H9 (cell line): ENCODE data around the gene MRC2. TPM values are rescaled to one million over a fixed set of nuclear protein-coding genes. Genes with fewer than 3 reads are reported as not detected.

Source experiments
- DNase-seq: peaks from one replicate; pipeline ENCODE4 v3.0.0-alpha.2; 2017
- H2AFZ ChIP-seq: one replicate; pipeline ENCODE4 v1.6.1; 2013; ENCODE audit warnings: mild to moderate bottlenecking, low read length, control low read depth, moderate library complexity
- H2AK5ac ChIP-seq: 2 replicates; pipeline ENCODE4 v1.6.1; 2013; ENCODE audit warnings: low read length, control low read depth, mixed read lengths; ENCODE audit not compliant: insufficient read length
- H2BK120ac ChIP-seq: one replicate; pipeline ENCODE4 v1.6.1; 2013; ENCODE audit warnings: low read depth, mild to moderate bottlenecking, low read length, control low read depth, inconsistent platforms; ENCODE audit not compliant: poor library complexity, severe bottlenecking
- H2BK12ac ChIP-seq: 2 replicates; pipeline ENCODE4 v1.6.1; 2013; ENCODE audit warnings: low read length, control low read depth, mixed read lengths, low read depth; ENCODE audit not compliant: insufficient read length
- H2BK15ac ChIP-seq: 2 replicates; pipeline ENCODE4 v1.6.1; 2013; ENCODE audit warnings: low read depth, low read length, control low read depth
- H2BK20ac ChIP-seq: one replicate; pipeline ENCODE4 v1.6.1; 2013; ENCODE audit warnings: low read depth, mild to moderate bottlenecking, low read length, control low read depth, inconsistent platforms; ENCODE audit not compliant: poor library complexity, severe bottlenecking
- H2BK5ac ChIP-seq: 2 replicates; pipeline ENCODE4 v1.6.1; 2013; ENCODE audit warnings: low read length, control low read depth, mixed read lengths; ENCODE audit not compliant: insufficient read length
- H3K14ac ChIP-seq: 2 replicates; pipeline ENCODE4 v1.6.1; 2013; ENCODE audit warnings: low read length, control low read depth; ENCODE audit not compliant: insufficient read depth
- H3K18ac ChIP-seq: 2 replicates; pipeline ENCODE4 v1.6.1; 2013; ENCODE audit warnings: low read depth, mild to moderate bottlenecking, mixed read lengths, low read length, control low read depth; ENCODE audit not compliant: insufficient read length
- H3K23ac ChIP-seq: 2 replicates; pipeline ENCODE4 v1.6.1; 2013; ENCODE audit warnings: low read length, control low read depth, mixed read lengths, low read depth; ENCODE audit not compliant: insufficient read length
- H3K23me2 ChIP-seq: 2 replicates; pipeline ENCODE4 v1.6.1; 2013; ENCODE audit warnings: low read depth, mild to moderate bottlenecking, mixed read lengths, low read length, control low read depth; ENCODE audit not compliant: insufficient read length, poor library complexity, severe bottlenecking
- H3K27ac ChIP-seq: 2 replicates; pipeline ENCODE4 v1.5.1; 2013; ENCODE audit warnings: low read length, control low read depth, mixed read lengths, low read depth; ENCODE audit not compliant: insufficient read length
- H3K27me3 ChIP-seq: 2 replicates; pipeline ENCODE4 v1.6.1; 2013; ENCODE audit warnings: low read length, control low read depth, inconsistent platforms; ENCODE audit not compliant: insufficient read depth
- H3K4ac ChIP-seq: 2 replicates; pipeline ENCODE4 v1.6.1; 2013; ENCODE audit warnings: low read depth, mild to moderate bottlenecking, control low read depth, inconsistent platforms, low read length, moderate library complexity
- H3K4me1 ChIP-seq: 2 replicates; pipeline ENCODE4 v1.6.1; 2013; ENCODE audit warnings: low read length, control low read depth, inconsistent platforms; ENCODE audit not compliant: insufficient read depth
- H3K4me2 ChIP-seq: 2 replicates; pipeline ENCODE4 v1.6.1; 2013; ENCODE audit warnings: low read length, control low read depth, mixed read lengths; ENCODE audit not compliant: insufficient read length, insufficient read depth
- H3K56ac ChIP-seq: 2 replicates; pipeline ENCODE4 v1.6.1; 2013; ENCODE audit warnings: low read depth, mild to moderate bottlenecking, mixed read lengths, low read length, control low read depth; ENCODE audit not compliant: insufficient read length
- H3K79me1 ChIP-seq: 2 replicates; pipeline ENCODE4 v1.6.1; 2013; ENCODE audit warnings: low read depth, mild to moderate bottlenecking, moderate library complexity, low read length, control low read depth, inconsistent platforms; ENCODE audit not compliant: insufficient read depth, poor library complexity, severe bottlenecking
- H3K79me2 ChIP-seq: 2 replicates; pipeline ENCODE4 v1.6.1; 2013; ENCODE audit warnings: low read length, control low read depth, inconsistent platforms; ENCODE audit not compliant: insufficient read depth
- H3K9ac ChIP-seq: 2 replicates; pipeline ENCODE4 v1.6.1; 2013; ENCODE audit warnings: low read length, control low read depth, mixed read lengths; ENCODE audit not compliant: insufficient read length; ENCODE audit errors: extremely low read depth
- H3K9me3 ChIP-seq: one replicate; pipeline ENCODE4 v1.6.1; 2013; ENCODE audit warnings: low read depth, low read length, inconsistent platforms; ENCODE audit not compliant: control insufficient read depth
- H3T11ph ChIP-seq: one replicate; pipeline ENCODE4 v1.6.1; 2013; ENCODE audit warnings: mild to moderate bottlenecking, low read length, control low read depth, inconsistent platforms
- H4K20me1 ChIP-seq: one replicate; pipeline ENCODE4 v1.6.1; 2013; ENCODE audit not compliant: control insufficient read depth, insufficient read length, insufficient read depth
- H4K5ac ChIP-seq: 2 replicates; pipeline ENCODE4 v1.6.1; 2013; ENCODE audit warnings: low read depth, mild to moderate bottlenecking, mixed read lengths, low read length, control low read depth; ENCODE audit not compliant: insufficient read length
- H4K8ac ChIP-seq: replicated peaks from 2 replicates; pipeline ENCODE4 v1.6.1; 2013; ENCODE audit warnings: low read length, control low read depth, mixed read lengths, low read depth; ENCODE audit not compliant: insufficient read length
- H4K91ac ChIP-seq: 2 replicates; pipeline ENCODE4 v1.6.1; 2013; ENCODE audit warnings: low read depth, mild to moderate bottlenecking, moderate library complexity, mixed read lengths, low read length, control low read depth; ENCODE audit not compliant: insufficient read length
- H3K27ac Mint-ChIP-seq, 3 experiments: 2 replicates in 2 of 3; 3 replicates in 1 of 3; pipeline ENCODE4 v1.8.0; 2020 to 2021; ENCODE audit warnings: mixed read lengths in 3 of 3, mild to moderate bottlenecking in 1 of 3, moderate library complexity in 1 of 3
- H3K27me3 Mint-ChIP-seq: 2 replicates; pipeline ENCODE4 v1.8.0; 2021; ENCODE audit warnings: low read depth, mild to moderate bottlenecking, moderate library complexity, mixed read lengths
- H3K36me3 Mint-ChIP-seq, 3 experiments: 2 replicates in 2 of 3; 3 replicates in 1 of 3; pipeline ENCODE4 v1.8.0; 2020 to 2021; ENCODE audit warnings: low read depth in 3 of 3, mixed read lengths in 3 of 3; ENCODE audit not compliant: insufficient read depth in 1 of 3
- H3K4me1 Mint-ChIP-seq, 2 experiments: 2 replicates each; pipeline ENCODE4 v1.8.0; 2020; ENCODE audit warnings: mixed read lengths in 2 of 2
- H3K4me3 Mint-ChIP-seq, 2 experiments: 2 replicates in 1 of 2; 3 replicates in 1 of 2; pipeline ENCODE4 v1.8.0; 2020 to 2021; ENCODE audit warnings: mild to moderate bottlenecking in 2 of 2, mixed read lengths in 2 of 2, moderate library complexity in 1 of 2
- H3K9me3 Mint-ChIP-seq, 2 experiments: 2 replicates in 1 of 2; 3 replicates in 1 of 2; pipeline ENCODE4 v1.8.0; 2020; ENCODE audit warnings: mild to moderate bottlenecking in 2 of 2, mixed read lengths in 2 of 2, moderate library complexity in 1 of 2
- CTCF ChIP-seq: fragments of 200-600 bp; sonication (generic); conservative IDR thresholded peaks from 3 replicates; pipeline ENCODE4 v1.8.0; 2021; ENCODE audit warnings: antibody characterized with exemption, mild to moderate bottlenecking
- WGBS: extraction: QIAGEN DNeasy Blood & Tissue Kit; methylation state at CpG from one replicate; pipeline ENCODE4 v1.1.7; 2013; ENCODE audit warnings: missing lambda C conversion rate, low lambda C conversion rate, mixed read lengths; ENCODE audit not compliant: insufficient read length; ENCODE audit errors: extremely low coverage; 5-methylcytosine and 5-hydroxymethylcytosine counted together
- total RNA-seq: library from RNA; stranded (reverse); gene quantifications from 2 replicates; pipeline ENCODE4 v1.2.1, GENCODE V29; 2021

Gene MRC2
- total RNA-seq, 1 experiment from 2014 or later: 18.7 TPM

DNA sequence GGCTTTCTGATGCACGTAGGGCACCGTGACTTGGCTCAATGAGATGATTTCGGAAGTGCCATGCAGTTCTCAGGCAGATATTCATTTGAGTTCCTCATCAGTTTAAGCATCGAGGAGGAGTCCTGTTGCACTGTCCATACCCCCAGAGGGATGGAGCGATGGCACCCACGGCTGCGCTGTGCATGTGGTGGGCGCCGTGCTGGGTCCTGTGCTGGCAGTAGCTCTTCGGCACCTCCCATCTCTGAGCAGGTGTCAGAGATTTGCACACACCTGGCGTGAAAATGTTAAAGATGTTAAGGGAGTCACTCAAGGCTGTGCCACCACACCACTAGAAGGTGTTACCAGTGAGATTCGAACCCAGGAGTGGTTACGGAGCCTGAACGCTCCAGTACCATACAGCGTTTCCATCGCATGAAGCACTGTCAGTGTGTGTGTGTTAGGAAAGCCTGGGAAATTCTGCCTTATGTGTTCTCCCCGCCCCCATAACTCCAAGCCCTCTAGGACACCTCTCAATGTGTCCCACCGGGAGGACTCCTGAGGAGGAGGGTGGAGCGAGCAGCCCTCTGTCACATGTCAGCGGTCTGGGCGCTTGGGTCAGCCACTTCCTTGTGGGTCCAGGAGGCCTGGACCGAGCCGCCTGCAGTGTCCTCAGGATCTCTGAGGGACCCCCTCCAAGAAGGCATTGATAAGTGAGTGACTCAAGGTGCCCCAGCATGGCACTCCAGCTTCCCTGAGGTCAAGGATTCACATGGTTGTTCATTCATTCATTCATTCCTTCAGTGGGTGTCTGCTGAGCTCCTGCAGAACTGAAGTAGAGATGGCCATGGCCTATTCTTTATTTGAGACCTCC lies 3.8 kb downstream of the MRC2 start:
- Histone ChIP-seq H3K4me2 (no peak overlapping the region), H3K4ac (no peak overlapping the region), H3T11ph (no peak overlapping the region), H4K5ac (no peak overlapping the region), H3K23ac (no peak overlapping the region), H3K56ac (no peak overlapping the region), H4K91ac (no peak overlapping the region), H2AFZ (no peak overlapping the region), H3K9me3 (no peaks in the 10 kb centered on the region), H2BK12ac (no peak overlapping the region), H2AK5ac (no peak overlapping the region), H3K23me2 (peaks cover 16% of the 10 kb centered on the region), H3K18ac (no peak overlapping the region), H3K79me1 (no peaks in the 10 kb centered on the region), H3K79me2 (peaks cover 4% of the 10 kb centered on the region; the same call in 1 of the 2 replicates), H2BK15ac (no peak overlapping the region), H4K8ac (no peak overlapping the region), H3K27me3 (no peaks in the 10 kb centered on the region), H2BK5ac (no peak overlapping the region), H3K27ac (no peak overlapping the region), H3K9ac (no peak overlapping the region), H3K14ac (no peak overlapping the region), H4K20me1 (no peaks in the 10 kb centered on the region), H3K4me1 (peaks cover 9% of the 10 kb centered on the region; the same call in 1 of the 2 replicates), H2BK120ac (no peak overlapping the region), H2BK20ac (no peak overlapping the region)
- Mint-ChIP-seq H3K4me3 (no peak overlapping the region), H3K9me3 (no peaks in the 10 kb centered on the region), H3K27ac (no peak overlapping the region), H3K36me3 (peaks cover 0 to 9% (median 5%) of the 10 kb centered on the region in 3 experiments; a peak in 5 of 7 replicates), H3K27me3 (peaks cover 16% of the 10 kb centered on the region), H3K4me1 (peaks cover 43 to 46% of the 10 kb centered on the region in 2 experiments)
- no peak for TF ChIP-seq CTCF
- WGBS: no CpG with 5 or more reads among the region's 23 CpGs
- no peak for DNase-seq
